Activated CD4-positive, alpha-beta T cell treated with anti-CD3 and anti-CD28 coated beads, Interleukin-2, amount 50 U/mL, for 48 hours (primary cell): Measurements from ENCODE around the gene FNTB.
"Not testable (repeated sequence)": the region's sequence is repeated elsewhere in the genome, so short reads cannot be mapped to it uniquely, and the experiment has no call there.

ENCODE experiments used
- DNase-seq, 2 experiments: peaks; one replicate each; pipeline ENCODE4 v3.0.0-alpha.2; 2020

FNTB gene

DNA sequence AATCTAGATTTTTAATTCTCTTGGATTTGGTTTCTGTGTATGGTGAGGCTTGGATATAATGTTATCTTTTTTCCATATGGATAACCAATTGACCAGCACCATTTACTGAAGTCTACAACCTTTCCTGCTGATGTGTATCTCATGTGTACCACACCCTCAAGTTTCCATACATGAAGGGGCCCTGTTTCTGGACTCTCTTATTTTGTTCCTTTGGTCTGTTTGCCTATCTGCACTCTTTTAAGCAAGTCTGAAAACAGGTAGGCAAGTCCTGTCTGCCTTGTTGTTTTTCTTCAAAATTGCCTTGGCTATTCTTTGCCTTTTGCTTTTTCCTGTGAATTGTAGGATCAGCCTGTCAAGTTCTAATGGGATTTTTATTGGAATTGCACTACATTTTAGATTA lies 71.0 kb downstream of the FNTB start:
- no peak for DNase-seq

DNA sequence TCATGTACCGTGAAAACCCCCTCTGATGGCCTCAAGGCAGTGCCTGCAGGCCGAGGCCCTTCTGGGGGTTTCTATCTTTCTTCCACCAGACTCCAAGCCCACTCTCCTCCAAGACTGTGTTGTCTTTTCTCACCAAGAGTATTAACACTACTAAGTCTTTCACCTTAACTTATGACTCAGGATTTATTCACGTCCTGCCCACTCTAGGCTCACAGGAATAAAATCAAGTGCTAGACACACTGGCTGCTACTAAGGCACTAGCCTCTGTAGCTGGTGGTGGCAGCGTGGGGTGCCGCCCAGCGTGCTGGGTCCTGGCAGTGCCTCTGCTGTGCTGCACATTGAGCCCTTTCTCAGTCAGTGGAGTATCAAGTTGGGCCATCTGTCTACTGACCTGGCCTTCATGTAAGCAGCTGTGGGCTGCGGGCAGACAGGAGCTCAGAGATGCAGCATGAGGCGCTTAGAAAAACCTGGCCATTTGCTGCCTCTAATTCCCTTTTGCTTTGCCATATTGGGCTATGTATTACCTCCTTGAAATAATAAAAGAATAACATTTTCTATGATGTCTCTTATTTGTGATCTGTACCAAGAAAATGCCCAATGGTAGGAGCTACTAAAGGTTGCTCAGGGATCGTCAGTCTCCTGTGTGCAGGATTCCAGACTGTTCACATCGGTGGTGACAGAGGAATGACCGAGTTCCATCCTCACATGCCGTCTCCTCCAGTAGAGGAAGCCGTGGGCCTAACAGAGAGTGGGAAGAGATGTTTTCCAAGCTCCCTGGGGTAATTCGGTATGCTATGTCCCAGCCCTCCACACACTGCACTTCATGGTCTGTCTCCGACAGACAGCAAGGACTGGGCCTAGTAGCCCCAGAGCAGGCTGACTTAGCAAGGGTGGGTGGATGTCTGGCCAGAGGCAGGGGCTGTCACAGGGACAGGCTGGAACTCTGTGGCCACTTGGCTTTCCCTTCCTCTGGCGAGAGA lies 75.7 kb downstream of the FNTB start:
- DNase-seq: no peak

DNA sequence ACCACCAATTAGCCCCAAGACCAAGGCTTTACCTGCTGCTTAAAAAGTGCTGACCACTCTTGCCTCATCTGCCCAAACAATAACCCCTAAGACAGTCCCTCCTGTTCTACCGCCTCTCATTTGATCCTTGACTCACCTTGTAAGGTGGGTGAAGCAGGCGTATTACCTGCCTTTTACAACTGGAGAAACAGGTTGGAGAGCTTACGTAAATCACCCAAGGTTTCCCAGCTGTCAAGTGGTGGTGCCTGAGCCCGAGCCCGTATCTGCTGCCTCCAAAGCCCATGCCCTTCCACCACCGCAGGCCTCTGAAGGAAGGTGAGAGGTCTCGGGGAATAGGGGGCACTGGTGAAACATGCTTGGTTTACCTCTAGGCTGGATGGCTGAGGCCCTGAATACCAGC lies 79.0 kb downstream of the FNTB start:
- DNase-seq: no peak

DNA sequence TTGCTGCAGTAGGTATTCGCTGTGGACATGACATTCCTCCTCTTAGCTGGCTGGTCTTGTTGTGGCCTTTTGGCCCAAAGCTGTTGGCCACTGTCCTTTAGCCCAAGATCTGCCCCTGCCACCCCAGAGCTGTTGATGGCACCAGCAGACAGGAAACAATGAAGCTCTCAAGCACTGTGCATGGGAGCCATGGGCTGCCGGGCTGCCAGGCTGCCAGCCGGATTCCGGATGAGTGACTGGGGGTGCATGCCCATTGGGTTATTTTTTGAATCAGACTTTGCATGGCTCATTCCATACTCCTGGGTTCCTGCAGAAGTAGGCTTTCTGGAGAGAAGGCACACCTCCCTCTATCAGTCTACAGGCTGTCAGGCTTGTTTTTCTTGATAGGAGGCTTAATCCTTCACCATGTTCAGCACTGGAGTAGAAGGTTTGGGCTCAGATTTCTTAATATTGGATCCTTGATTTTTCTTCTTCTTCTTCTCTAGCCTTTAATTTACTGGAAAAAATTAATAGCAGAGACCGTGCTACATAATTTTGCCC lies 83.2 kb downstream of the FNTB start:
- DNase-seq: no peak

DNA sequence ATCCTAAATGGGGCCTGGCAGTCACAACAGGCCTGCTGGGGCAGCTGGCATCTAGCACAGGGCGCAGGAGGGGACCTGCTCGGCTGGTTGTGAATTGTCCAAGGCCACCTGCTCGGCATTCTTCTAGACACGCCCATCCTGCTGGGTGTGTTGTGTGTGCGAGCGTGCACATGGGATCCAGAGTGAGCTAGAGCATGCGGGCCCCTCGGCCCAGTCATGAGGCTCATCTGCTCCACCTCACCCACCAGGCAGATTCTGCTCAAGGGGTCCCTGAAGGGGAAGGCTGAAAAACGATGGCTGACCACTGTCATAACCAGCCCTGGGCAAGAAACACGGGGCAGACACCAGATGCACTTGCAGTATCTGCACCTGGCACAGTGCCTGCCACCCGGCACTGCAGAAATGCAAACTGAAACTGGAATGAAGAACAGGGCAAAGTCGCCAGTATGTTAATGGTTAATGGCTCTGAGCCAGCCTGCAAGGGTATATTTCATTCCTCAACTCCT lies 83.8 kb downstream of the FNTB start:
- DNase-seq: no peak

DNA sequence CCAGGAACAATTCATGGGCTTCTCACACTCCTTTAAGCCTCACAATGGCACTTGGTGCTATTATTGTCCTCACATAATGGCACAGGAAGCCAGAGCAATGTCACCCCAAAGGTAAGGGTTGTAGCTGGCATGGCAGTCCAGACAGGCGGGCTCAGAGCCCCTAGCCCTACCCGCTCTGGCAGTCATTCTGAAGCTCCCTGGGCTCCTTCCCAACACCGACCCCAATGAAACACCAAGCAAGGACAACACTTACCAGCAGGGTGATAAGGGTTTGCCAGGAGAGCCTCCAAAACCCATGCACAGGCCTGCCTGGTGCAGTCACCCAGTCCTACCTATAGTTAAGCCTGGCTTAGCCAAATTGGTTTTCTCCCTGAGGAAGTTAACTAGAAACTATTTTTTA lies 84.8 kb downstream of the FNTB start:
- DNase-seq: no peak

DNA sequence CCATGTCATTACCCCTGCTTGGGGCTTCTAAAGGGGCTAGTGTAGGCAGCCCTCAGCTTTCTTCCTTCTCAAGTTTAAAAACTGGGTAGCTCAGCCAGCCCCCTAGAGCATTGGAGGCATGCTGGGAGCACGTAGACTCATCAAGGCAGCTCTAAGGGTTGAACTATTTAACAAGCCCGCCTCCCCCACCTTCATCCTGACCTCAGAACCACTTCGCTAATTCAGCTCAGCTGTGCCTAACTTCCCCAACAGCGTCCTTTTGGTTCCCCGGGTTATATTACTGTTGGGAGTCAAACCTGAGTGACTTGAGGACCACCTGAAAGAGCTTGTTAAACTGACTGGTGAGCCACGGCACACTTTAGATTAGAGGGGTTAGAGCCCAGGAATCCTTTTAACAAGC lies 85.6 kb downstream of the FNTB start:
- no peak for DNase-seq

DNA sequence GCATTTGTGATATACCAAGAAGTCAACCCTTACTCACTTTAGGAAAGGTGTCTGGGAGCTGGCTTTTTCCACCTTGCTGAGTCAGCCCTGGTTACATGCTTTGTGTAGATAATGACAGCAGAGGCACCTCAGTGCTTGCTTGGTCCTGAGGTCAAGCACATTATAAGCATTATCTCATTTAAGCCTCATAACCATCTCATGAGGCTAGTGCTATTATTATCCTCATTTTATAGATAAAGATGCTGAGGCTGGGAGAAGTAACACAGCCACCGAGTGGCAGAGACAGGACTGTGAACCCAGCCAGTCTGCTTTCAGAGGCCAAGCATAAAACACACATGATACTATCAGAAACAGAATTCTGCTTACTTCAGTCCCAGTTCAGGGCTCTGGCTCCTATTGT lies 86.2 kb downstream of the FNTB start:
- DNase-seq: no peak

DNA sequence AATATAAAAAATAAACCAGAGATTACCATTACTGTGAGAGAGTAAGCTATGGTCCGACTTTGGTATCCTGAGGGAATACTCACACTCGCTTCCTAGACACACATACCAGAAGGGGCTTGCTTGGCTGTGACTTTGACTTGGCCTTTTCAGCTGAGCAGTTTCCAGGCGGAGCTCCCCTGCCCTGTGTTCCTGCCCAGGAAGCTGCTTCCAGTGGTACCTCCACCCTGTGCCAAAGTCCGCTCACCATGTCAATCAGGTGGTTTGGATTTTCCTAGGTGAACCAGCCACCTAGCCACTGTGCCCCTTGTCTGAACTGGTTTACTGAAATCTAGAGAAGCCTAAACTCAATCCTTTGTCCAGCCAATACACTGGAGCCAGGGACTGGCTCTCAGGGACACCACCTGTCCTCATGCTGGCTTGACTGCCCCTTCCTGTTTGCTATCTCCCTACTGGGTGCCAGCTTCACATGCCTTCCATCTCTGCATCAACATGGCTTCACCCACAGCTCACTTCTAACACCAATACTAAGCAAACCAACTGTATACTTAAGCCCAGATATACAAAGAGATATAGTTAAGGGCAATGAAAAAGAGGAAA lies 87.0 kb downstream of the FNTB start:
- DNase-seq: no peak

DNA sequence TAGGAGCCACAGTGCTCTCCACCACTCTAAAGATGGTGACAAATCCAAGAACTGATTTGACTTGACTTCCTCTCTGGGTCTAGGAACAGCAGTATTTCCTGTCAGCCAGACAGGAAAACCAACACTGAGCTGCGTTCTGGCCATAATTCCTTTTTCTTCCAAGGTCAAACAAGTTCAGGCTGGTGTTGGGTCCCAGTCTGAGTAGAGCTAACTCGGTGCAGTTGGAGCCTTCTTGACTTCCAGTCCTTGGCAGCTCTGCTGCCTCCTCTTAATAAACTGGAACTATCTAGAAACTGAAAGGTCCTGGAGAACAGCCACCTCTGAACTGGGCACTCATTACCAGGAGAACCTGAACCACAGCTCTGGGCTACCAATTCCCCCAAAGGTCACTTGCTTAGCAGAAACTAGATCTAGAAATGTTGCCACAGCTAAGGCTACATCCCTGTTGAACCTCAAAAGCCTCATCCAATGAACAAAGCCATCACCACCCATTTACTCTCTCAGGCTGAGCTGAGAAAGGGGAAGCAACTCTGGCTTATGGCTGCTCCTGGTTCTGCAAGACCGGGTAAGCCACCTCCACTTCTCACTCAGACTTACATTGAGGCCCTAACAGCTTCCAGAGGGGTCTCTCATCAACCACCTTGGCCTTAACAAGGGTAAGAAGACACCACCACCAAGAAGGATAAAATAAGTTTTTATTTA lies 87.9 kb downstream of the FNTB start:
- no peak for DNase-seq

DNA sequence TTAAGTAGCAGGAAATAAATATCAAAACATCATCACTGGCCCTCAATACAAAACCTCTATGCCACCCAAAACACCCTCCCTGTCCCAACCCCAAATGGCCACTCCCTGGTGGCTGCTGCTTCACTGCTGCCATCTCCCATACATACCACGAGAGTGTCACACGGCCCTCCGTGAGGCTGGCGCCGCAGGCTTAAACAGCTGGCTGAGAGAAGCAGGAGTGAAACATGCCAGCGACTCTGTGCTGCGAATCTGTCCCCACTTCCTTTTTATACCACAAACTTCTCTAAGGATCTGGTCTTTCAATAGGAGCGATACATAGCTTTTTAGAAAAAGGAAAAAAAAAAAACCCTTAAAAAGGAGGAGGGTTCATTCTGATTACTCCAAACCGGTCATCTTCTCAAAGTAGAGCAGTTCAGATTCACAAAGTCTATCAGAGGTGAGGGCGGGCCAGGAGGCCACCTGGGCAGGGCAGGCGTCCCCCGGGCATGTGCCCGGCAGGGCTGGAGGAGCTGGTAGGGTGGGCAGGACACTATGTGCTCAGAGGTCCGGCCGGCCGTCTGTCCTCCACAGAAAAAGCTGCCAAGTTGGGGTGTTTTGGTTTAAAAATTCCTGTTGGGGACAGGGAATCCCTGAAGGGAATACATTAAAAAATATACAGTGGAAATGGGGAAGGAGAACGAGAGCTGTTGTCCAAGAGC lies 89.1 kb downstream of the FNTB start:
- DNase-seq: no peak

DNA sequence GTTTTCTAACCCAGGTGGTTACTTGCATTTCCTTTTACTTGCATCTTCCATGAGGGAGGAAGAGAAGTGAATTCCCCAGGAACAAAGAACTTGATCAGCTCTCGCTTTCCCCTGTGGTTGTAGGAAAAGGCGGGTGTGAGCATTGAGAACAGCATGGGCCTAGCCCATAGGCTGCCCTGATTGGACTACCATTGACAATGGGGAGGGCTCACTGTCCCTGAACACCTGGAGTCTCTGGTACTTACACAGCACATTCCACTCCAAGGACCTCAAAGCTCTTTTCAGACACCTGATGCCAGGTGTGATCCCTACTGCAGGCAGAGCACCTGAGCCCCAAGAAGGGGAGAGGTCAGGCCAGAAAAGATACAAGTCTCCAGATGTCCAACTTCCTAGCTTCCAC lies 90.6 kb downstream of the FNTB start:
- no peak for DNase-seq

DNA sequence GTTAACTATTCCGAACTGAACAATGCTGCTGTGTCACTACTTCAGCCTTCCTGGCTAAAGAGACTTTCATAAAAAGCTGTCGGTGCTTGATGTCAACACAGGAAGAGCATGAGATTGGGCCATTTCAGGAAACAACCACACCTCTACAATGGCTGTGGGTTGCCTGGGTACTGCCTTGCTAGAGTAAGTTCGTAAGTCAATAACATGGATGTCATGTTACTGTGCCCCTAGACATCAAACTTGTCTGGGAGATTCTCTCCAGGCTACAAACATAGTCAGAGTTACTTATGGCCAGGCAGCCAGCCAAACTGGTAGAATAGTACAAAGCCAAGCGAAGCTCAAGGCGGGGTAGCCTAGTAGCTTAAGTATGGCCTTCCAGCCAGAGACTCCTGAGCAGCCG lies 92.5 kb downstream of the FNTB start:
- DNase-seq: no peak

DNA sequence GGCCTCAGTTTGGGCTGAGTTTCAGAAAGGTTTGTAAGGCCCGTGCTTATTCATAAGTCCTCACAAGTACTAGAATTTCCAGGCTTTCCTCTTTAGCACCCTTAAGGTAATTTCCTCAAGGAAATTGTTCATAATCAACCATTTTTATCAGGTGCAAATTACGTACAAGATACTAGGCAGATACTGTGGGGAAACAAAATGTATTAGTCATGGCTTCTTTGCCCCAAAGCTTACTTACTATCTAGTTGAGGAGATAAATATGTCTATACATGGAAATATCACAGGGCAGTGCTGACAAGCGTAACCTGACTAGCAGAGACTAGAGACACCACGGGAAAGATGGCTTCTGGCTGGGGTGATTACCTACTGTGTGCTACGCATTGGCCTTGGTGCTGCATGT lies 93.1 kb downstream of the FNTB start:
- DNase-seq: no peak

DNA sequence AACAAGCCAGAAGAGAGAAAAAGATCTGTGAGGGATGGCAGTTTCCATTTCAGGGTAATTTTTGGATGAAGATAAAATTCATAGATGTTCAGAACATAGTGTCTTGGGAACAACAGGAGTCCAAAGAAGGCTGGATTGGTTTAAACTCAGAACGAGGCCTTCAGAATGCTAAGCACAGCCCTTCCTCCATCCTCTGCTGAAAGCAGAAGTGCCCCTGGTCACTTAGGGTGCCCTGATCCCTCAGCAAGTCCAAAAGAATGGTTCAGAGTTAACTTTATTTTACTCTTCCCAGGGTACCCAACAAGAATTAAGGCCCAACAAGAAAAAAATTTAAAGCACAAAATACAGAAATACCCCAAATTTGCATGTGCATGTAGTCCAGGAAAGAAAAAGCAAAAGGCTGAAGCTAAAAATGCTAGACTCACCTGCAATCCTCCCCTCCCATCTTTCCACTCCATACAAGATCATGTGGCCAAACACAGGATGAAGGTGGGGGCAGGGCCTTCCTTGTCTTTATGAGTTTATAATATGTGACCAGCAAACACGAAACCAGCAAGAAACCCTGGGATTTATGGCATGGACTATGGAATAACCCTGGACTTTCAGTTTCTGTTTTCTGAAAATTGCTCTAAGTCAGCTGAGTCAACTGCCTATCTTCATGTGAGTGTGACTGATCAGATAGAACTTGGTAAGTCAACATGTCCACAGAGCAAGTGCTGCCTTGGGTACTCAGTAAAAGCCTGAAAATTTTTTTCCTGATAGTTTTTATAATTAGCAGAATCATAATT lies 94.5 kb downstream of the FNTB start:
- DNase-seq: no peak

DNA sequence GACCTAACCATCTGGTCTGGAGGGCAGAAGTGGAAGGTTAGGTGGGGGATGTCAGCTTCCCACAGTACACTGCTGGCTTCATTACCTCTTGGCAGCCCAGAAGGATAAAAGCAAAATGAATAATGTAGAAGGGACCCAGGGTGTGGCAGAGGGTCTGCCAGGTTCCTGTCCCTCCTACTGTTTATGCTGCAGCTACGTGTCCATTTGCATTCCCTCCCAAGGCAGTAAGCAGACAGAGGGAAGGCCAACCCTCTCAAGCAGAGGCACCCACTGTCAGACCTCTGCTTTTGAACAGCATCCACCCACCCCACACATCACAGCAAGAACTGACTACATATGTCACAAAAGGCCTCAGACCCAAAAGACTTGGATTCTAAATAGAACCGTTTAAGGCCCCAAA lies 96.2 kb downstream of the FNTB start:
- no peak for DNase-seq

DNA sequence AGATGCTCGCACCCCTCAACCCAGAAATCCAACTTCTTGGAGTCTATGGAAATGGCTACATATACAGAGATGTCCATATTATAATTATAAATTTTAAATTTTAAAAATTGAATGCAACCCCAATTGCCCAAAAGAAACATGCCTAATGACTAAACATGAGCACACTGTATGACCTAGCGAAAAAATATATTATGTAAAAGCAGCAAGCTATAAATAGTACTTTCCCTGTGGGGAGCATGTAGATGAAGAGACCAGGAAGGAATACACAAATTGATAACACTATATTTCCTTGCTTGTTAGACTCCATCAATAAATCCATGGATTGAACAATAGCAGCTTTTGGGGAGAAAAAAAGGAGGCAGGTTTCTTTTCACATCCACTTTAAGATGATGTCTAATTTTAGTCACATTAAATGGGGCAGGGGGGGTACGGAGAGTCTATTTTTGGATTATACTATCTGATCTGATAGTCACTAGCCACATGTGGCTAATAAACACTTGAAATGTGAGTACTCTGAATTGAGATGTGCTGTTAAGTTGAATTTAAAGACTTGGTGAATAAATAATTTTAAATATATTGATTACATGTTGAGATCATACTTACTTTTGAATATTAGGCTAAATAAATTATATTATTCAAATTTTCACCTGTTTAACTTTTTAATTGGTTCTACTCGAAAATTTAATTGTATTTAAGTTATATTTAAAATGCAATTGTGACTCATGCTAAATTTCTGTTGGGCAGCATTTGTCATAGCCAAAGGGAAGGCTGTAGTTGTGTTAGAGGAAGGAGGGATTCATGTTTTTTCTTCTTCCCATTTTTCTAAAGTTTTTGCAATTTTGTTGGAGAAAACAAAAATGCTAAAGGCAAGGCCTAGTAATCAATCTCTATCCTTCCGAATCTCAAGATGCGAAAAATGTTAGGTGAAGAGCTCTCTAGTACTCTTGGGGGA lies 98.1 kb downstream of the FNTB start:
- no peak for DNase-seq

DNA sequence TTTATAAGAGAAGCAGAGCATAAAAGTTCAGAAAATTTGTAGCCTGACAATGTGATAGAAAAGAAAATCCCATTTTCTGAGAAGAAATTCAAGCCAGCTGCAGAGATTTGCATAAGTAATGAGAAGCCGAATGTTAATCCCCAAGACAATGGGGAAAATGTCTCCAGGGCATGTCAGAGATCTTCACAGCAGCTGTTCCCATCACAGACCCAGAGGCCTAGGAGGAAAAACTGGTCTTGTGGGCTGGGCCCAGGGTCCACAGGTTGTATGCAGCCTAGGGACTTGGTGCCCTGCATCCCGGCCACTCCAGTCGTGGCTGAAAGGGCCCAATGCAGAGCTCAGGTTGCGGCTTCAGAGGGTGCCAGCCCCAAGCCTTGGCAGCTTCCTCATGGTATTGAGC lies 100.0 kb downstream of the FNTB start:
- DNase-seq: not testable (repeated sequence)

DNA sequence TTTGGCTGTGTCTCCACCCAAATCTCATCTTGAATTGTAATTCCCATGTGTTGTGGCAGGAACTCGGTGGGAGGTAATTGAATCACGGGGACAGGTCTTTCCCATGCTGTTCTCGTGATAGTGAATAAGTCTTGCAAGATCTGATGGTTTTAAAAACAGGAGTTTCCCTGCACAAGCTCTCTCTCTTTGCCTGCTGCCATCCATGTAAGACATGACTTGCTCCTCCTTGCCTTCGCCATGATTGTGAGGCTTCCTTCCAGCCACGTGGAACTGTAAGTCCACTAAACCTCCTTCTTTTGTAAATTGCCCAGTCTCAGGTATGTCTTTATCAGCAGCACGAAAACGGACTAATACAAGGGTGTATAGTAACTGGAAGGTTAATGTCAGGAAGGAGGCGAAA lies 101.1 kb downstream of the FNTB start:
- not testable (repeated sequence) for DNase-seq

DNA sequence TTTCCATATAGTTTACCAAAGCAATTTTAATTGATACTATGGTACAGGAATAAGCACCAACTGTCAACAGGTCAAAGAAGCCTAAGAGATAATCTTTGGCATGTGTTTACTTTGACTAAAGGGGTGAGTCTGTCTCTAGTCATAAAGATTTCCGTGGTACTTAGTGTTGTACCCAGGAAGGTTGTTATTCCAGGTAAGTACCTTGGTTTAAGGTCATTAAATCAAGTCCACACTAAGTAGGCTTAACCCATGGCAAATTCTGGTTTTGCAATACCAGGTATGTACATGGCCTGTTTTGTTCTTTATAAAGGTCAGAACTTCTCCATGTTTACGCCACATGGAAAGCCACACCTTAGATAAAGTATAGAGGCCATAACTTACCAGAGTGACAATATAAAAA lies 105.7 kb downstream of the FNTB start:
- no peak for DNase-seq
